Stomach (tissue), 9 donors: ENCODE measurements around the gene THAP3. TPM values are rescaled to one million over a fixed set of nuclear protein-coding genes. Genes with fewer than 3 reads are reported as not detected.

Experiments
- DNase-seq, 2 donors: peaks; one replicate each; pipeline versions ENCODE4 v3.0.0 to v3.0.0-alpha.2; 2013 to 2019
- H3K27ac ChIP-seq, 5 donors: fragments of 200-600 bp in 4 of 5; sonication (generic) in 4 of 5; one replicate each; pipeline ENCODE4 v1.5.1; 2013 to 2019; ENCODE audit warnings: mild to moderate bottlenecking in 1 of 5, moderate library complexity in 1 of 5
- H3K27me3 ChIP-seq, 3 donors: fragments of 200-600 bp; sonication (generic); one replicate each; pipeline ENCODE4 v1.5.1; 2017 to 2019; ENCODE audit warnings: mixed run types in 1 of 3
- H3K36me3 ChIP-seq, 4 donors: fragments of 200-600 bp; sonication (generic); 1 replicate in 3 of 4; 2 replicates in 1 of 4; pipeline ENCODE4 v1.5.1; 2016 to 2019
- H3K4me1 ChIP-seq, 4 donors: fragments of 200-600 bp; sonication (generic); one replicate each; pipeline ENCODE4 v1.5.1; 2016 to 2019
- H3K4me3 ChIP-seq, 4 donors: fragments of 200-600 bp; sonication (generic) in 3 of 4; one replicate each; pipeline ENCODE4 v1.5.1; 2016 to 2019; ENCODE audit warnings: mild to moderate bottlenecking in 1 of 4
- H3K9me3 ChIP-seq, 4 donors: fragments of 200-600 bp; sonication (generic); one replicate each; pipeline ENCODE4 v1.5.1; 2016 to 2019
- CTCF ChIP-seq, 7 experiments: fragments of 450-650 bp in 4 of 7; fragments of 200-600 bp in 3 of 7; sonication (generic) in 3 of 7; IDR thresholded peaks; one replicate each; pipeline ENCODE4 v1.5.1; 2016 to 2019; ENCODE audit warnings: antibody characterized with exemption in 7 of 7, control low read depth in 2 of 7, mild to moderate bottlenecking in 1 of 7
- EP300 ChIP-seq: sonication (generic); formaldehyde crosslinking; IDR thresholded peaks from one replicate; pipeline ENCODE4 v1.6.1; 2017; ENCODE audit warnings: antibody characterized with exemption
- POLR2A ChIP-seq, 4 donors: fragments of 450-650 bp; IDR thresholded peaks; one replicate each; pipeline ENCODE4 v1.6.1; 2016; ENCODE audit warnings: antibody characterized with exemption in 4 of 4, control low read depth in 2 of 4, mild to moderate bottlenecking in 1 of 4, moderate library complexity in 1 of 4
- POLR2AphosphoS5 ChIP-seq, 3 donors: sonication (generic); formaldehyde crosslinking; IDR thresholded peaks; one replicate each; pipeline ENCODE4 v1.6.1; 2016; ENCODE audit warnings: antibody characterized with exemption in 3 of 3
- WGBS, 5 donors: extraction: QIAGEN DNeasy Blood & Tissue Kit in 3 of 5; methylation state at CpG; one replicate each; pipeline versions ENCODE4 v1.1.5 to v1.1.7; 2013 to 2018; 5-methylcytosine and 5-hydroxymethylcytosine counted together
- intact Hi-C: fragments of 100-400 bp; cut with DNase I; formaldehyde crosslinking; loops from one replicate; pipeline ENCODE4 v1.15.1; 2023; ENCODE audit warnings: low total_unique reads
- polyA plus RNA-seq, 3 donors: library from polyadenylated mRNA; stranded (reverse); fragments of 200-250 nt; gene quantifications; one replicate each; pipeline ENCODE4 v1.2.3, GENCODE V29; 2013
- total RNA-seq, 5 donors: library from RNA; depleted of rRNA; stranded (reverse); fragments of >200 nt; gene quantifications; one replicate each; pipeline versions ENCODE4 v1.1.0 to v1.2.3, GENCODE V29; 2014 to 2016
- donor health status: healthy with polysubstance abuse.
- donor health status: Bipolar disorder and iron deficiency.
- donor health status: healthy.

Gene THAP3
- total and polyA plus RNA-seq, 8 donors, result 5.8 to 116 (median 17.3) TPM

- TF ChIP-seq EP300, result no peak
- TF ChIP-seq CTCF (IDR thresholded peaks at IDR 0.05), result no peak
- no peak for TF ChIP-seq POLR2AphosphoS5 (IDR thresholded peaks at IDR 0.05)
- no peak for TF ChIP-seq POLR2A (IDR thresholded peaks at IDR 0.05)
- Histone ChIP-seq H3K27me3 (no peaks in the 10 kb centered on the region), H3K4me1 (peaks cover 45 to 90% (median 66%) of the 10 kb centered on the region in 4 donors), H3K36me3 (peaks cover 79 to 100% (median 100%) of the 10 kb centered on the region in 4 donors), H3K9me3 (no peaks in the 10 kb centered on the region), H3K27ac (peak overlapping the region in 1 of 5 donors; percentile 27), H3K4me3 (no peak overlapping the region)
- no peak for DNase-seq
- WGBS, 5 donors, result 23 to 51% (median 43%) methylated on average over 5 of the region's 5 CpGs
- intact Hi-C loops, result no loop called here
Observed at GRCh38 chr1:6592441-6592840, 32.2 kb upstream of the THAP3 start.

GRCh38 chr1:6592865-6593593 lies 31.6 kb upstream of the THAP3 start:
- H3K27me3 ChIP-seq, result no peaks in the 10 kb centered on the region
- H3K36me3 ChIP-seq, result peaks cover 85 to 100% (median 100%) of the 10 kb centered on the region in 4 donors
- no peak for DNase-seq
- 91 to 94% (median 92%) methylated on average over 22 to 38 of the region's 38 CpGs for WGBS, 5 donors
- intact Hi-C loops, result no loop called here
- no peak overlapping the region for H3K4me3 ChIP-seq
- peaks cover 46 to 90% (median 66%) of the 10 kb centered on the region in 4 donors for H3K4me1 ChIP-seq
- no peak for TF ChIP-seq POLR2A (IDR thresholded peaks at IDR 0.05)
- no peak for TF ChIP-seq POLR2AphosphoS5 (IDR thresholded peaks at IDR 0.05)
- TF ChIP-seq EP300, result no peak
- no peak for TF ChIP-seq CTCF (IDR thresholded peaks at IDR 0.05)
- no peaks in the 10 kb centered on the region for H3K9me3 ChIP-seq
- peak overlapping the region in 1 of 5 donors; percentile 27 for H3K27ac ChIP-seq

GRCh38 chr1:6593810-6594209 lies 30.9 kb upstream of the THAP3 start:
- 92 to 96% (median 93%) methylated on average over 6 to 15 of the region's 15 CpGs for WGBS, 5 donors
- Histone ChIP-seq H3K27ac (no peak overlapping the region), H3K4me3 (no peak overlapping the region), H3K9me3 (no peaks in the 10 kb centered on the region), H3K27me3 (no peaks in the 10 kb centered on the region), H3K4me1 (peaks cover 48 to 90% (median 66%) of the 10 kb centered on the region in 4 donors), H3K36me3 (peaks cover 85 to 100% (median 100%) of the 10 kb centered on the region in 4 donors)
- no peak for TF ChIP-seq POLR2A (IDR thresholded peaks at IDR 0.05)
- TF ChIP-seq EP300, result no peak
- TF ChIP-seq CTCF (IDR thresholded peaks at IDR 0.05), result no peak
- TF ChIP-seq POLR2AphosphoS5 (IDR thresholded peaks at IDR 0.05), result no peak
- intact Hi-C loops, result no loop called here
- DNase-seq, result no peak

- TF ChIP-seq CTCF (IDR thresholded peaks at IDR 0.05) (no peak), POLR2AphosphoS5 (IDR thresholded peaks at IDR 0.05) (no peak), EP300 (no peak), POLR2A (IDR thresholded peaks at IDR 0.05) (no peak)
- Histone ChIP-seq H3K4me1 (peaks cover 61 to 95% (median 74%) of the 10 kb centered on the region in 4 donors), H3K9me3 (no peaks in the 10 kb centered on the region), H3K36me3 (peaks cover 79 to 96% (median 91%) of the 10 kb centered on the region in 4 donors), H3K4me3 (peak overlapping the region in 1 of 4 donors; percentile 98), H3K27ac (peak overlapping the region in 1 of 5 donors; percentile 22), H3K27me3 (no peaks in the 10 kb centered on the region)
- intact Hi-C loops, result no loop called here
- 81 to 93% (median 83%) methylated on average over 10 to 11 of the region's 11 CpGs for WGBS, 5 donors
- no peak for DNase-seq
Observed at GRCh38 chr1:6594977-6595740, 29.5 kb upstream of the THAP3 start.
